Kidney epithelial cell (primary cell): ENCODE measurements around the gene STMN1. TPM values are rescaled to one million over a fixed set of nuclear protein-coding genes. Genes with fewer than 3 reads are reported as not detected.

Experiments
- DNase-seq: peaks from one replicate; pipeline ENCODE4 v3.0.0-alpha.2; 2010; ENCODE audit warnings: low read depth
- H3K27me3 ChIP-seq: 2 replicates; pipeline ENCODE4 v1.6.0; 2011; ENCODE audit warnings: low read length; ENCODE audit not compliant: control insufficient read depth, insufficient read depth
- H3K36me3 ChIP-seq: 2 replicates; pipeline ENCODE4 v1.5.1; 2011; ENCODE audit warnings: low read length; ENCODE audit not compliant: control insufficient read depth, insufficient read depth
- H3K4me3 ChIP-seq: 2 replicates; pipeline ENCODE4 v1.5.1; 2011; ENCODE audit warnings: low read depth, mild to moderate bottlenecking, control low read depth, low read length
- CTCF ChIP-seq: IDR thresholded peaks from 2 replicates; pipeline ENCODE4 v1.5.1; 2011; ENCODE audit warnings: mild to moderate bottlenecking, moderate library complexity, low read length, control low read depth, inconsistent platforms; ENCODE audit not compliant: insufficient read depth, poor library complexity, severe bottlenecking
- total RNA-seq: library from RNA; depleted of rRNA; stranded (reverse); fragments of >200 nt; gene quantifications from 2 replicates; pipeline ENCODE4 v1.2.3, GENCODE V29; 2015

STMN1 gene
- total RNA-seq = 182 and 207 TPM in 2 replicates

GRCh38 chr1:25905680-25906643, at the start of gene STMN1:
Gene STMN1 (minus strand): TSS chr1:25906419. CDS start chr1:25904676, 1,743 bp downstream.
- Histone ChIP-seq H3K4me3 (peak within 1 kb of the TSS; percentile 70), H3K27me3 (peaks cover 3% of the 10 kb centered on the region), H3K36me3 (peaks cover 2% of the 10 kb centered on the region)
- TF ChIP-seq CTCF = peak; percentile 12
- peak; percentile 67 for DNase-seq

DNA sequence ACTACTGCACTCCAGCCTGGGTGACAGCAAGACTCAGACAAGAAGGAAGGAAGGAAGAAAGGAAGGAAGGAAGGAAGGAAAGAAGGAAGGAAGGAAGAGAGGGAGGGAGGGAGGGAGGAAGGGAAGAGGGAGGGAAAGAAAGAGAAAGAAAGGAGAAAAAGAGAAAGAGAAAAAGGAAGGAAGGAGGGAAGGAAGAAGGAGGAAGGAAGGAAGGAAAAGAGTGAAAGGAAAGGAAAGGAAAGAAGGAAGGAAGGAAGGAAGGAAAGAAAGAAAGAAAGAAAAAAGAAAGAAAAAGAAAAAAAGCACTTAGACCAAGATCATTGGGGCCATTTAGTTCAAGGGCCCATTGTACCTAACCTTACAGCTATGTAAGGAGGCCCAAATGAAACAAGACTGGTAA, 49.3 kb upstream of the STMN1 start:
- Histone ChIP-seq H3K36me3 (no peaks in the 10 kb centered on the region), H3K27me3 (no peaks in the 10 kb centered on the region), H3K4me3 (no peak overlapping the region)
- TF ChIP-seq CTCF = no peak
- DNase-seq = no peak

GRCh38 chr1:25954282-25954938, 48.2 kb upstream of the STMN1 start:
- Histone ChIP-seq H3K27me3 (no peaks in the 10 kb centered on the region), H3K36me3 (no peaks in the 10 kb centered on the region), H3K4me3 (no peak overlapping the region)
- no peak for DNase-seq
- no peak for TF ChIP-seq CTCF

- Histone ChIP-seq H3K27me3 (no peaks in the 10 kb centered on the region), H3K36me3 (no peaks in the 10 kb centered on the region), H3K4me3 (no peak overlapping the region)
- TF ChIP-seq CTCF = no peak
- DNase-seq = no peak
These were observed 46.7 kb upstream of the STMN1 start for GRCh38 chr1:25952841-25953401.

- Histone ChIP-seq H3K36me3 (no peaks in the 10 kb centered on the region), H3K4me3 (no peak overlapping the region), H3K27me3 (no peaks in the 10 kb centered on the region)
- no peak for DNase-seq
- TF ChIP-seq CTCF = no peak
These were observed 42.4 kb upstream of the STMN1 start for GRCh38 chr1:25948641-25949040.
